Omental fat pad (tissue), 4 donors: ENCODE data around the gene DPF1. TPM values are rescaled to one million over a fixed set of nuclear protein-coding genes. Genes with fewer than 3 reads are reported as not detected.
"Not testable (repeated sequence)": the region's sequence is repeated elsewhere in the genome, so short reads cannot be mapped to it uniquely, and the experiment has no call there.

ENCODE experiments used
- ATAC-seq: fragments of 150-250 bp; one replicate; pipeline ENCODE4 v1.9.1; 2016; ENCODE audit warnings: mild to moderate bottlenecking, moderate library complexity; ENCODE audit not compliant: low FRiP score
- DNase-seq: peaks from one replicate; pipeline ENCODE4 v3.0.0-alpha.2; 2019; ENCODE audit warnings: low spot score
- CTCF ChIP-seq, 3 donors: fragments of 450-650 bp; IDR thresholded peaks; one replicate each; pipeline ENCODE4 v1.5.1; 2016 to 2017; ENCODE audit warnings: antibody characterized with exemption in 3 of 3, mild to moderate bottlenecking in 3 of 3, moderate library complexity in 2 of 3
- total RNA-seq, 4 donors: library from RNA; depleted of rRNA; stranded (reverse); fragments of >200 nt; gene quantifications; one replicate each; pipeline ENCODE4 v1.1.0, GENCODE V29; 2016

DPF1 gene
- total RNA-seq, 4 donors from 2014 or later, result not detected

GRCh38 chr19:38227287-38228004 lies 3.4 kb upstream of the DPF1 start:
- no peak for ATAC-seq
- no peak for TF ChIP-seq CTCF (IDR thresholded peaks at IDR 0.05)
- DNase-seq, result no peak

GRCh38 chr19:38224863-38225218 lies 819 bp upstream of the DPF1 start:
- DNase-seq, ATAC-seq: not testable (repeated sequence)

- TF ChIP-seq CTCF (IDR thresholded peaks at IDR 0.05), result no peak
- DNase-seq (no peak), ATAC-seq (no peak)
Observed at GRCh38 chr19:38223617-38224013, 407 bp downstream of the DPF1 start.

- ATAC-seq, result no peak
- no peak for DNase-seq
- TF ChIP-seq CTCF (IDR thresholded peaks at IDR 0.05), result no peak
Observed at GRCh38 chr19:38223119-38223523, 901 bp downstream of the DPF1 start.

GRCh38 chr19:38221919-38222830 lies 1.8 kb downstream of the DPF1 start:
- TF ChIP-seq CTCF (IDR thresholded peaks at IDR 0.05), result no peak
- no peak for ATAC-seq
- no peak for DNase-seq

- ATAC-seq (no peak), DNase-seq (no peak)
- no peak for TF ChIP-seq CTCF (IDR thresholded peaks at IDR 0.05)
Observed at GRCh38 chr19:38221421-38221820, 2.6 kb downstream of the DPF1 start.

- TF ChIP-seq CTCF (IDR thresholded peaks at IDR 0.05), result no peak
- DNase-seq (no peak), ATAC-seq (no peak)
Observed at GRCh38 chr19:38219221-38219620, 4.8 kb downstream of the DPF1 start.
